Bladder microvascular endothelial cell (primary cell): ENCODE data around the gene KRT16. TPM values are rescaled to one million over a fixed set of nuclear protein-coding genes. Genes with fewer than 3 reads are reported as not detected.

Experiments
- total RNA-seq: library from RNA; depleted of rRNA; stranded (reverse); fragments of >200 nt; gene quantifications from 2 replicates; pipeline ENCODE4 v1.2.3, GENCODE V29; 2014

Gene KRT16
- total RNA-seq = 0.19 and 0.65 TPM in 2 replicates

DNA sequence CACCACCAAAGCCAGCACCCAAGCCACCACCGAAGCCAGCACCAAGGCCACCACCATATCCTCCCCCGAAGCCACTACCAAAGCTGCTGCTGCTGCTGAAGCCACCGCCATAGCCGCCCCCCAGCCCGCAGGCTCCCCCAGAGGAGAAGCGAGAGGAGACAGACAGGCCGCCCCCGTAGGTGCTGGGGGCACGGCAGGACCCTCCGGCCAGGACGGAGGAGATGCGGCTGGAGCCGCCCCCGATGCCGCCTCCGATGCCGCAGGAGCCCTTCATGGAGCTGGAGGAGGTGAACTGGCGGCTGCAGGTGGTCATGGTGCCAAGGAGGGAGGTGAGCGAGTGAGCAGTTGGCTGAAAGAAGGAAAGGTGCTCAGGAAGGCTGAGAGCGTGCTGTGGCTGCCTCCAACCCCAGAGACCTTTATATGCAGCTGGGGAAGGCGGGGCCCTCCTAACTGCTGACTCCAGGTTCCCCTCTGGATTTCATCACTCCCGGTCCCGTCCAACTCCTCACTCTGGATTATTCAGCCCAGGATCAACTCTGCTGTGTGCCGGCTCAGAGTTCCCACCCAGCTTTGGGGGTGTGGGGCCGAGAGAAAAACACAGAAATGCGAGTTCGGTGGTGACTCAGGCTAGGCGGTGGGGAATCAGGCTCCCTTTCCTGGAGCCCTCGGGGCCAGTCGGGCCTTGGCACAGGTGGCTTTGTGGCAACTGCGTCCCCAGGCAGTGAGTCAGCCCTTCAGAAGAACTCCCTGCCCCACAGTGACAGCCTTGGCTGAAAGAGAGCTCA, at the start of gene KRT16:
Gene KRT16 (minus strand): TSS at position 392 of the 785 bp plus-strand sequence. CDS start 79 bp downstream, at position 313.

DNA sequence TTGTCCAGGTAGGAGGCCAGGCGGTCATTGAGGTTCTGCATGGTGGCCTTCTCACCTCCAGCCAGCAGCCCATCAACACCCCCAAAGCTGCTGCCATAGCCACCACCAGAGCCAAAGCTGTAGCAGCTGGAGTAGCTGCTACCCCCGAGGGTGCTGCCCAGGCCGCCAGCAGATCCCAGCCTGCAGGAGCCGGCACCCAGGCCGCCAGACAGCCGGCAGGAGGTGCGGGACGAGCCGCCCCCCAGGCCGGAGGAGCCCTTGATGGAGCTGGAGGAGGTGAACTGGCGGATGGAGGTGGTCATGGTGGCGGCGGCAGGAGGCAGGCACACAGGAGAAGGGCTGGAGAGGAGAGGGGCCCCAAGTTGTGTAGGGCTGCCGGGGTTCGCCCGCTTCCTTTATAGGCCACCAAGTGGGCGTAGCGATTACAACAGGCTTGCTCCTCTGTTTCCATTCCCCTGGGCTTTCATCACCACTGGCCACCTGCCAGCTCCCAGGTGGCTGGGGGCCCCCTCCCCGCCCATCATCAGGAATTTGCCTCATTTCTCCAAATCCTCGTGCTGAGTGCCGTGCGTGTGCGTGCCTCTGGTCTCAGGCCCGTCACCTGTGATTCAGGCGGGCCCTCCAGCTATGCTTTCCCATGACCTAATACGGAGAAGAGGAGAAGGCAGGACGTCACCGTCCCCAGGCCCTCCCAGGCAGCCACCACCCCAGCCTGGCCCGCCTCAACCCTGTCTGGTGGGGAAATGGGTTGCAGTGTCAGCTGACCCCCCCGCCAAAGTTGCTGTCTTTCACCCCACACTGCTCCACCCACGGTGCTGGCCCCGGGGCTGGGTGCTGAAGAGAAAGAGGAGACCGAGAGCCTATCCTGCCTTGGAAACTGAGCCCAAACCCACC, 11.9 kb upstream of the KRT16 start, which contains the start of gene KRT17:
Gene KRT17 (minus strand): TSS at position 368 of the 894 bp plus-strand sequence. CDS start 66 bp downstream, at position 302.

DNA sequence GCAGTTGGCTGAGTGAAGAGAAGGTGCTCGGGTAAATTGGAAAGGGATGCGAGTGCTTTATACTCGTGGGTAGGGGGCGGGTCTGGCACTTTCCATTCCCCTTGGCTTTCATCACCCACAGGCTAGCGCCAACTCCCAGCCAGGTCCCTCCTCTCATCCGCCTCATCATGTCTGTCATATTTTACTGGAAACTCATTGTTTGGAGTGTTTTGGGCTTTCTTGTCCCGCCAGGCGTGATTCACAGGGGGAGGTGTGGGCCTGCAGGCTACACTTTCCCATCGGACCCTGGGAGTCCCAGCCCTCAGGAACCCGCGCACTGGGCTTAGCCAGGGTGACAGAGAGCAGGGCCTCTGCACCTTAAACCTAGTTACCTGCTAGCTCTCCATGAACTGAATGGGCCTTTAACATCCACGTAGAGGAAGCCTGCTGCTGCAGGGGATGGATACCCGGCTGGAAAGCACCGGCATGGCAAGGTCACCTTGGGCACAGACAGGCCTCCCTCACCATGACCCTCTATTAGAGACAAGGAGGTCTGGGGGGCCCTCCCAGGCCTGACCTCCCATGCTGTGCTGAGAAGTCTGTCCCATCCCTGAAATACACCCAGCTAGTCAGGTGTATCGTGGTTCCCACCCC, 25.6 kb downstream of the KRT16 start, which contains the start of gene KRT14:
Gene KRT14 (minus strand): TSS at position 33 of the 633 bp plus-strand sequence. CDS start 61 bp downstream, outside the sequence.

DNA sequence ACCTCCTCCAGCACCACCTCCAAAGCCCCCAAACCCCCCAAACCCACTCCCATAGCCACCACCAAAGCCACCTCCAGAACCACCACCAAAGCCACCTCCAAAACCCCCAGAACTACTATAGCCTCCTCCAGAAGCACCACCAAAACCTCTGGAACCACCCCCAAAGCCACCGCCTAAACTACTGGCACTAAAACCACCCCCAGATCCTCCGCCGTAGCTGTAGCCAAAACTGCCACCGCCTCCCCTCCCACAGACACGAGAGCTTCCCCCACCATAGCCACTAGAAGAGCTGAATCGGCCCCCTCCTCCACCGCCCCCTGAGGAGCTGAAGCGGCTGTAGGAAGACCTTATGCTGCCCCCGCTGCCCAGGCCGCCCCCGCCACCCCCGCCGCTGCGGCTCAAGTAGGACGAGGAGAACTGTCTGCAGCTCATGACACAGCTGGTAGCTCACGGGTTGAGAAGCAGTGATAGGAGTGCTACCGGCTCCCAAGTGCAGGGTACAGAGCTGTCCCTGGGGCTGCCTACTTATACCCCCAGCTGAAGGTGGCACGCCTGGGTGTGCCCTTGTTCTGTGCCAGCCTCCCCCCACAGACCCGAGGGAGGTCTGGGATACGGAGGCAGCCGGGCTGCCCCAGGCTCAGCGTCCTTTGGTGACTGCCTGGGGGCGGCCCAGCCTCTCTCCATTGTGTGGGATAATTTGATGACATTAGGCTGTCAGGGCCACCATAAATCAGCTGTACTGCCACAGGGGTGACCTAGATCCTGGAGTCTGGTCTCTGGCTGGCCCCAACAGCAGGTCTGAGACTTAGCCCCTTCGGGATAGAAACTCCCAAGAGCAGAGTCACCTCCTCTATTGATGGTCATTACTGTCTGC, 40.8 kb downstream of the KRT16 start, which contains the start of gene KRT9:
Gene KRT9 (minus strand): TSS at position 499 of the 874 bp plus-strand sequence. CDS start 67 bp downstream, at position 432.

Other genes with a start within 250 kb of the KRT16 start
- not detected in 2 replicates for gene KRT33B, start 243.0 kb downstream of the KRT16 start, total RNA-seq
- 0.44 and 0.49 TPM in 2 replicates for gene KRT34, start 230.5 kb downstream of the KRT16 start, total RNA-seq
- gene KRT31, start 215.2 kb downstream of the KRT16 start, total RNA-seq = not detected in 2 replicates
- not detected in 2 replicates for gene KRT37, start 188.2 kb downstream of the KRT16 start, total RNA-seq
- gene KRT38, start 171.8 kb downstream of the KRT16 start, total RNA-seq = not detected in 2 replicates
- gene KRT32, start 145.4 kb downstream of the KRT16 start, total RNA-seq = not detected in 2 replicates
- not detected in 2 replicates for gene KRT35, start 131.6 kb downstream of the KRT16 start, total RNA-seq
- 0.06 and 0.16 TPM in 2 replicates for gene KRT36, start 122.9 kb downstream of the KRT16 start, total RNA-seq
- gene KRT13, start 107.2 kb downstream of the KRT16 start, total RNA-seq = not detected in 2 replicates
- 0.16 and 0.57 TPM in 2 replicates for gene KRT15, start 93.9 kb downstream of the KRT16 start, total RNA-seq
- gene KRT19, start 84.5 kb downstream of the KRT16 start, total RNA-seq = 3.9 and 13.9 TPM in 2 replicates
- 0.06 TPM in 1 of 2 replicates, not detected in the other for gene KRT9, start 40.7 kb downstream of the KRT16 start, total RNA-seq
- gene KRT14, start 25.9 kb downstream of the KRT16 start, total RNA-seq = 0.31 TPM in 1 of 2 replicates, not detected in the other
- 1.2 and 2.6 TPM in 2 replicates for gene KRT17, start 11.8 kb upstream of the KRT16 start, total RNA-seq
- gene EIF1, start 76.1 kb upstream of the KRT16 start, total RNA-seq = 55.4 and 112 TPM in 2 replicates
- gene GAST, start 99.6 kb upstream of the KRT16 start, total RNA-seq = not detected in 2 replicates
- gene HAP1, start 121.9 kb upstream of the KRT16 start, total RNA-seq = 0.32 and 0.82 TPM in 2 replicates
- 121 and 361 TPM in 2 replicates for gene JUP, start 173.9 kb upstream of the KRT16 start, total RNA-seq
- gene P3H4, start 199.2 kb upstream of the KRT16 start, total RNA-seq = 26.4 and 97.9 TPM in 2 replicates
- 66.5 and 243 TPM in 2 replicates for gene FKBP10, start 200.2 kb upstream of the KRT16 start, total RNA-seq
- 63.3 and 72.2 TPM in 2 replicates for gene NT5C3B, start 223.5 kb upstream of the KRT16 start, total RNA-seq
- under 0.01 and 0.19 TPM in 2 replicates for gene KLHL10, start 225.1 kb upstream of the KRT16 start, total RNA-seq